HG03571 (cell line): ENCODE measurements around the gene POLR2E.

Experiments used
- ATAC-seq: cut with Tn5 transposase; IDR thresholded peaks from one replicate; pipeline ENCODE4 v1.9.1; 2021; ENCODE audit not compliant: unreplicated experiment

POLR2E gene

DNA sequence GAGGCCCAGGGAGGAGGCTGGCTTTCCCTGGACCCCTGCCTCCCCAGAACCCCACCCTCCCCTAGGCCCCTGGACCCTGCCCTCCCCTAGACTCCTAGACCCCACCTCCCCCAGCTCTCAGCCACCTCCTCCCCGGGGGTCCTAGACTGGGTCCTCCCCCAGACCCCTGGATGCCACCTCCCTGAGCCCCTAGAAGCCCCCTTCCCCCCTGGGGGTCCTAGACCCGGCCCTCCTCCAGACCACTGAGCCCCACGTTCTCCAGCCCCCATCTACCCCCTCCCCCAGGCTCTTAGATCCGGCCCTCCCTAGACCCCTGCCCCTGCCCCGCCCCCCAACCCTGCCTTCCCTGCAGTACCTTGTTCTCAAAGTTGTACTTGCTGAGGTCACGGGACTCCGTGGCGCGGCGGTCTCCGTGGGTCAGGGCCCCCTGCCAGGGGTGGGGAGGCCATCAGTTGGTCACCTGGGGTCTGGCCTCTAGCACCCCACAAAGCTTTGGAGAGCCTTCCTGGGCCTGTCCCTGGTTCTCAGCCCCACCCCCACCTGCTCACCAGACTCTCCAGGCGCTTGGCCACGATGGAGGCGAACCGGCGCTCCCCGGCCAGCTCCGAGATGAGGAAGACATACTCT lies 16.6 kb upstream of the POLR2E start:
- no peak for ATAC-seq

DNA sequence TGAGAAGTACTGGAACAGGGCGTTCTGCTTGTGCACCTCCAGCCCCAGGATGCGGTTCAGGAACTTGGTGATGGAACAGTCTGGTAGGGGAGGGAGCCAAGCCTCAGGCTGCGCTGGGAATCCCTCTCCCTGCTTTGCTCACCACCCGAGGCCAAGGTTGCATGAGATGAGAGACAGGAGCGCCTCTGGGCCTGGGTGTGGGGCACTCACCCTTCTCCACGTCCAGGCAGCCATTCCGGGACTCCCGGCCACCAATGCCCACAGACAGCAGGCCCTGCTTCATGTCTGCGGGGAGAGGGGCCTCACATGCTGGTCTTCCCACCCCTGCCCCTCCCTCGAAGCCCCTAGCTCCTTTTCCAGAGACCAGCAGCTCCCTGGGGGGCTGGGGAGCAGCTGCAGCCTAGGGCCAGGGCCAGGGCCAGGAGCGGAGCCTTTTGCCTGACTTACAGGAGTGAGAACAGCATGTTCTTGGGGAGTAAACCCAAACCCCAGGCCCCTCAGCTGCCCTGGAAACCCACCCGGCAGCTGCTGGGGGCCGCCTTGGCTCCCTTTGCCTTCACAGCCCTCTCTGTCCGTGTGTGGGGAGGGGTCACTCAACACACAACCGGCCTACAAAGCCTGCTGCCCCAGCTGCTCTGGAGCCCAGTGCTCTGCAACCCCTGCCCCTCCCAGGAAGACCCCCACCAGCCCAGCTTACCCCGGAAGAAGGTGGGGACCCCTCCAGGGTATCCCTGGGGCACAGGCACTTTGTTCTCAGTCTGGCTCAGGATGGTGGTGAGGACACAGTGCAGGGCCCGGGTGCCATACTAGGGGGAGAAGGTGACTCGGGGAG lies 15.8 kb upstream of the POLR2E start:
- ATAC-seq = no peak

DNA sequence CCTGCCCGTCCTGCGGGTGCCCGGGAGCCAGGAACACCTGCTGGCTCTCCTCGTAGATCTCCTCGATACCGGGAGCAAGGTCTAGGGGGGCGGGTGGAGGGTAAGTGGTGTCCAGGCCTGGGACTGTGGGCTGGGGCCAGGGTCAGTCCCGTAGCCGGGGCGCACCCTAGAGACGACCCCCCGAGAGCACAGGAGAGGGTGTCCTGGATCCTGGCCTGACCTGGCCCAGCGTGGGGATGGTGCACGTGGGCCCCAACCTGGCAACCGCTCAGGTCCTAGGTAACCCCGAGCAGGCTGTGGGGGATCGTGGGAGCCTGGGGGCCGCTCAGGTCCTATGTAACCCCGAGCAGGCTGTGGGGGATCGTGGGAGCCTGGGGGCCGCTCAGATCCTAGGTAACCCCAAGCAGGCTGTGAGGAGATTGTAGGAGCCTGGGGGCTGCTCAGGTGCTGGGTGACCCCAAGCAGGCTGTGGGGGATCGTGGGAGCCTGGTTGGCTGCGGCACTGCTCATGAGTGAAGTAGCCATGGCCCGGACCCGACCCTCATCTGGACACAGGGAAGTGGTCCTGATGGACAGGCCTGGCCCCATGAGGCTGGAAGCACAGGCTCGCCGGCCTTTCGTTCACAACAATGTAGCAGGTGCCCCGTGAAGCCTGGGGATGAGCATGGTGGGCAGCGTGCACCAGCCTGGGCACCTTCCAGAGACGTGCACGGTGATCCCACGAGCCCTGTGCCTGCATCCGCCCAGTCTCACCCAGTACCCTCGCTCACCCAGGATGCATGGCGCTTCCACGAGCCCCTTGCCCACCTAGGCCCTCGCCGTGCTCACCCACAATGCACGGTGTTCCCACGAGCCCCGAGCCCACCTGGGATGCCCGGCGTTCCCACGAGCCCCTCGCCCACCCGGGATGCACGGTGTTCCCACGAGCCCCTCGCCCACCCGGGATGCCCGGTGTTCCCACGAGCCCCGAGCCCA lies 14.8 kb upstream of the POLR2E start:
- no peak for ATAC-seq

DNA sequence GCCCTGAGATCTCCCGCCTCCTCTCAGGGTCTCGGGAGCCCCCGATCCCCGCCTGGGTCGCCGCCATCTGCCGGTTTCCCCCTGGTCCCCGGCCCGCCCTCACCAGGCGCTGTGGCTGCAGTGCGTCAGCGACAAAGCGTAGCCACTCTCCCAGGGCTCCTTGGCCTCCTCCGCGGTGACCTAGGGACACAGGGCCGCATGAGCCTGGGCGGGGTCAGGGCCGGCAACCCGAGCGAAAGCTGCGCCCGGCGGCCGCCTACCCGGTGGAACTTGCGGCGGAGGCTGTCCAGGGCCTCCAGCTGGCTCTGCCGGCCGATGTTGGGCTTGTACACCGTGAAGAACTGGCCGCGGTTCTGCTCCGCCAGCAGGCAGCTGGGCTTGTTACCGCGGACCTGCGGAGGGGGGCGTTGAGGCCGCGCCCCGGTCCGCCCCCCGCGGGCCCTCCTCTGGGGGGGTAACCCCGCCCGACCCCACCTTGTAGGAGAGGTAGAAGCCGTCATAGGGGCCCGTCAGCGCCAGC lies 13.9 kb upstream of the POLR2E start:
- ATAC-seq = no peak

DNA sequence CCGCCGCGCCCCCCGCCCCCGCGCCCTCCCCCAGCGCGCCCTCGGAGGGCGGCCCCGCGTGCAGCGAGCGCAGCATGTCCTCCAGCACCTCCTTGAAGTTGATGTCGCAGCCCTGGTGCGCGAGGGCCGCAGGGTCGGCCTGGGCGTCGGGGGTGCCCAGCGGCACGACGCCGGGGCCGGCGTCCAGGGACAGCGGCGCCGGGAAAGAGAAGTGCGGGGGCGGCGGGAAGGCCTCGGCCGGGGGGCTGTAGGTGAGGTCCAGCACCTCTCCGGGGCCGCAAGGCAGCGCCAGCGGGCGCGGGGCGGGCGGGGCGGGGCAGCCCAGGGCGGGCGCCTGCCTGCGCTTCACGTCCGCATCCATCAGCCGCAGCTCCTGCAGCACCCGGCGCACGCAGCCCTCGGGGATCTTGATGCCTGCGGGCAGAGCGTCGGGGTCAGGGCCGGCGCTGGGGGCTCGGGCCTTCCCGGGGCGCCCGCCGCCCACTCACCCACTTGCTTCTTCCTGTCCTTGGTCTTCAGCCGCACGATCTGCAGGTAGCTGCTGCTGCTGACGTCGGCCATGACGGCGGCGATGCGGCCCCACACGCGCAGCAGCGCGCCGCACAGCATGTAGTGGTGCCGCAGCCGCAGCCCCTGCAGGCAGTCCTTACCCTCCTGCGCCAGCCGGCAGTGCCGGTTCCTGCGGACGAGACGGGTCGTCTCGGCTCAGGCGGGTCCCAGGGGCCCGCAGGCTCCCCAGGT lies 13.3 kb upstream of the POLR2E start:
- ATAC-seq = no peak

DNA sequence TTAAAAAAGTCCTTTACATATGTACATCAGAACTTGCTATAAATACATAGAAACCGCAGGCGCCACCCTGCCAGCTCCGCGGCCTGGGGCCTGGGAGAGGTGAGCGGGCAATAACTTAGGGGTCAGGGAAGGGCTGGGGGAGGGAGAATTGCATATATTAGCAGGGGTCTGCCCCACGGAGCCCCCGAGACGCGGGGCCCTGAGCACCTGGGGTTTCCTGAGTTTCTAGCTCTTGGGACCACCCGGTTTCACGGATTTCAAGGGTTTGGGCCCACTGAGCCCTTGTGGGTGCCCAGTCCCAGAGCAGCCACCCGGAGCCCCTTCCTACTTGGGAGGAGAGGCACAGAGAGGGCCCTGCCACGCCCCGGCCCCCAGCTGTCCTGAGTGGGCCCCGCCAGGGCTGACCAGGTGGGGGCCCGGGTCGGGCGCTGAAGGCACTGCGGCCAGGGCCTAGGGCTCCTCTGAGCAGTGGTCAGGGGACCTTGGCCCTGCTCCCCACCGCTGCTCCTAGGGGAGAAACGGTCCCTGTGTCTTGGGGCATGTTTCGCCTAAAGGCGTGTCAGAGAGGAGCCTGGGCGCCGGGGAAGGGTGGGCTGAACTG lies 12.6 kb upstream of the POLR2E start:
- no peak for ATAC-seq

DNA sequence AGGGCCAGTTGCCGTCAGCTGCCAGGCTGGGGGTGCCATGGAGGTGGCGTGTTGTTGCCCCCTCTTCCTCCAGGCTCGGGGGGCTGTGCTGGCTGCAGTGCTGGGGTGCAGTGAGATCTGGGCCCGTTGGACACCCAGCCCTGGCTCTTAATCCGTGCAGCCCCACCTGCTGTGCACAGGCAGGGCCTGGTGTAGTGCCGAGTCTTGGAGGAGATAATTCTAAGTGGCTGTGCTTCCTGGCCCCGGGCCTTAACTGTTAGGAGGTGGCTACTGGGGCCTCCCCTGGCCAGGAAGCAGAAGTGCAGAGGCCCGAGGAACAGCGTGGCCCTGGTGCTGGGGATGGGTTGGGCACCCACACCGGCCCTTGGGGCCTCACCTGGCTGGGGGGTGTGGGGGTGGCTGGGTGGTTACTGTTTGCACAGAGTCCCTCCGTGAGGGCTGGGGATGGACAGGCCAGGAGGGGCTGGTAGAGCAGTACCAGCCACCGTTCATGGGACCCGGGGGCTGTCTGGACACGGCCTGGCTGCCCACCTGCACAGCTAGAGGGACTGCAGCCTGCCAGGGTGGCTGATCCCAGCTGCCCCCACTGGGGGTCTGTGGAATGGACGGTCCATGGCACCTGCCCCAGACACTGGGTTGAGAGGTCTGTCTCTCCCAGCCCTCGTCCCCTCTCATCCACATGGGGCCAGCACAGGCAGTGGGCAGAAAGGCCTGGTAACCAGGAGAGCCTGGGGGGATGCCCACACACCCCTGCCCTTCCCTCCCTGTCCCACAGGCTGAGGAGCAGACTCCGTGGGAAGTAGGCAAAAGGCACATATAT lies 11.9 kb upstream of the POLR2E start:
- ATAC-seq = no peak

DNA sequence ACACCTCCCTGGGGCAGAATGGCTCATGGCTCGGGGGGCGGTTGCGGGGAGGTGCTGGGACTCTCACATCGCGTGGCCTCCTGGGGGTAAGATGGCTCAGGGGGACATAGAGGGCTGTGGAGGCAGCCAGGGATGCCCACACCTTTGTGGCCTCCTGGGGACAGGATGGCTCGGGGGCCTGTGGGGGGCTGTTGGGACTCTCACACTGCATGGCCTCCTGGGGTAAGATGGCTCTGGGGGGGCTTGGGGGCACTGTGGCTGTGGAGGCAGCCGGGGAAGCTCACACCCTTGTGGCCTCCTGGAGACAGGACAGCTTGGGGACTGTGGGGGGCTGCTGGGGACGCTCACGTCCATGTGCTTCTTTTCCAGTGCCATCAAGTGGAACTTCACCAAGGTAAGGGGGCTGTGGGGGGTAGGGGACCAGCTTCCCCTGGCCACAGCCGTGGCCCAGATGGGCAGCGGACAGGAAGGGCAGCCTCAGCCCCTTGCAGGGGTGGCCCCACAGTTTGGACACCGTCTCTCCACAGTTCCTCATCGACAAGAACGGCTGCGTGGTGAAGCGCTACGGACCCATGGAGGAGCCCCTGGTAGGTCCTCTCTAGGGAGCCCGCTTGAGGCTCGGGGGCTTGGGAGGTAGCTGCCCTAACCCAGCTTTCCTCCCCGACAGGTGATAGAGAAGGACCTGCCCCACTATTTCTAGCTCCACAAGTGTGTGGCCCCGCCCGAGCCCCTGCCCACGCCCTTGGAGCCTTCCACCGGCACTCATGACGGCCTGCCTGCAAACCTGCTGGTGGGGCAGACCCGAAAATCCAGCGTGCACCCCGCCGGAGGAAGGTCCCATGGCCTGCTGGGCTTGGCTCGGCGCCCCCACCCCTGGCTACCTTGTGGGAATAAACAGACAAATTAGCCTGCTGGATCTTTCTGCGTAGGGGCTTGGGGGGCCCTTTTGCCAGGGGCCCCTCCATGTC lies 11.0 kb upstream of the POLR2E start:
- ATAC-seq = no peak

DNA sequence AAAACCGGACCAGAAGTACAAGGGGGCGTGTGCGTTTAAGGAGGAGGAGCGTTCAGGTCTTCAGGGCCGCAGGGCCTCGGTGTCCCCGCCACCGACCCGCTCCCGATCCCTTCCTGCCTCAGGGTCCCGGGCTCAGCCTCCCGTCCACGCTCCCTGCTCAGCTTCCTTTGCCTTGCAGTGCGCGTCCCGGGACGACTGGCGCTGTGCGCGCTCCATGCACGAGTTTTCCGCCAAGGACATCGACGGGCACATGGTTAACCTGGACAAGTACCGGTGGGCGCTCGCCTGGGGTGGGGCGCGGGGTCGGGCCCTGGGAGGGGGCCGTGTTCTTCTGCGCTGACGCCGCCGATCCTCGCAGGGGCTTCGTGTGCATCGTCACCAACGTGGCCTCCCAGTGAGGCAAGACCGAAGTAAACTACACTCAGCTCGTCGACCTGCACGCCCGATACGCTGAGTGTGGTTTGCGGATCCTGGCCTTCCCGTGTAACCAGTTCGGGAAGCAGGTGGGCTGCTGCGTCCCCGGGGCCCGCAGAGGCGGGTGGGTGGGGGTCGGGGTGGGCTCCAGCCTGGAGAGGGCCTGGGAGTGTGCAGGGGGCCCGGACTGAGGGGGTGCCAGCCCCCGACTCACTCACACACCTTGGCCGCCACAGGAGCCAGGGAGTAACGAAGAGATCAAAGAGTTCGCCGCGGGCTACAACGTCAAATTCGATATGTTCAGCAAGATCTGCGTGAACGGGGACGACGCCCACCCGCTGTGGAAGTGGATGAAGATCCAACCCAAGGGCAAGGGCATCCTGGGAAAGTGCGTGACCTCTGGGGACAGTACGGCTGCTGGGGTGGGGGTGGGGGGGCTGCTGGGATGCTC lies 10.1 kb upstream of the POLR2E start:
- ATAC-seq = no peak

DNA sequence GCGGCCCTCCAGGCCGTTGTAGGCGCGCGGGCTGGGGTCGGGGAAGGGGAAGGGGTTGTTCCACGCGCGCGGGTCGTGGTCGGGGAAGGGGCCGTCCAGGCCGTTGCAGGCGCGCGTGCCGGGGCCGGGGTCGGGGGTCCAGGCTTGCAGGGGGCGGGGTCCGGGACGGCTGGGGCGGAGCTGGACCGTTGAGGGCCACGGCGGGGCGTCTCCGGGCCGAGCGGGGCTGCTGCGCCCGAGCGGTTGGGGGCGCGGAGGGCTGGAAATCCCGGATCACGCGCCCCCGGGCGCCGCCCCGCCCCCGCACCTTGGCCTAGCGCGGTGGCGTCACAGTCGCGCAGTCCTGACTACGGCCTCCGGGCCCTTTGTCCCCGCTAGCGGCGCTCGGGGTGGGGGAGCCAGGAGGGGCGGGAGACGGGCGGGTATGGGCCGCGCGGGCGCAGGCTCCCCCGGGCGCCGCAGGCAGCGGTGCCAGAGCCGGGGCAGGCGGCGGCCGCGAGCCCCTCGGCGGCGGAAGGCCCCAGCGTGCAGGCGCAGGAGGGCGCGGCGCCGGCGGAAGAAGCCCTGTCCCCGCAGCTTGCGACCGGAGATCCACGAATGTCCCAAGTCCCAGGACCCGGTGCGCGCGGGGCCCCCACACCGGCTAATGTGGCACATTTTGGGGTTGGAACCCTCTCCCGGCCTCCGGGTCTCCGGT lies 9.3 kb upstream of the POLR2E start:
- peak; percentile 31 for ATAC-seq

DNA sequence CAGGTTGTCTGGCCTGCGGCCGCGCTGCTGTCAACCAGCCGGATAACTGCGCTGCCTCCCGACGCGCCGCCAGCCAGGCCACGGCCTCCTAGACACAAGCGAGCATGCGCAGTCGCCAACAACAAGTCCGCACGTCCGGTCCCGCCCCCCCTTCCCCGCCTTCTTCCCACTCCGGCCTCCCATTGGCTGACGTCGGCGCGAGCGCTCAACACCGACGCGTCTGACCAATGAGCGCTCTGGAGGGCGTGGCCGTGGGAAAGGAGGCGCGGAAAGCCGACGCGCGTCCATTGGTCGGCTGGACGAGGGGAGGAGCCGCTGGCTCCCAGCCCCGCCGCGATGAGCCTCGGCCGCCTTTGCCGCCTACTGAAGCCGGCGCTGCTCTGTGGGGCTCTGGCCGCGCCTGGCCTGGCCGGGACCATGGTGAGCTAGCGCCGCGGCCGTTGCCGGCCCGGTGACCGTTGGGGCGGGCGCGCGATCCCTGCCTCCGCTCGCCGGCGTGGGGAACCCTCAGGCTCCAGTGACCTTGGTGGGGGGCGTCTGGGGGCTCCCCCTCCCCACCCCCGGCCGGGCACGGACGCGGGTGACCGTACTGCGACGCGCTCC lies 8.6 kb upstream of the POLR2E start, which contains the start of gene GPX4:
GPX4 (plus strand) TSS at position 287 of the 603 bp plus-strand sequence; CDS start at position 337, 50 bp downstream.
- ATAC-seq = peak; percentile 54

DNA sequence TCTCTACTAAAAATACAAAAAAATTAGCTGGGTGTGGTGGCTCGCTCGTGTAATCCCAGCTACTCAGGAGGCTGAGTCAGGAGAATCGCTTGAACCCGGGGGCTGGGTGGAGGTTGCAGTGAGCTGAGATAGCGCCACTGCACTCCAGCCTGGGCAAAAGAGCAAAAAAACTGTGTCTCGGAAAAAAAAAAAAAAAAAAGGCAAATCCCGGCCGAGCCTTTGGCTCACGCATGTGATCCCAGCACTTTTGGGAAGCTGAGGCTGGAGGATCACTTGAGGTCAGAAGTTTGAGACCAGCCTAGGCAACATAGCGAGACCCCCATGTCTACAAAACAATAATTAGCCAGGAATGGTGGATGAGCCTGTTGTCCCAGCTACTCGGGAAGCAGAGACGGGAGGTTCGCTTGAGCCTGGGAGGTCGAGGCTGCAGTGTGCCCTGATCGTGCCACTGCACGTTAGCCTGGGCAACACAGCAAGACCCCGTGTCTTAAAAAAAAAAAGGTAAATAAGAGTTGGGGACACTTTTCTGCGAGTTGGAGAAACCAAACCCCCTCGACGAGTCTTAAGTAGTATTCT lies 8.0 kb upstream of the POLR2E start:
- ATAC-seq = no peak

DNA sequence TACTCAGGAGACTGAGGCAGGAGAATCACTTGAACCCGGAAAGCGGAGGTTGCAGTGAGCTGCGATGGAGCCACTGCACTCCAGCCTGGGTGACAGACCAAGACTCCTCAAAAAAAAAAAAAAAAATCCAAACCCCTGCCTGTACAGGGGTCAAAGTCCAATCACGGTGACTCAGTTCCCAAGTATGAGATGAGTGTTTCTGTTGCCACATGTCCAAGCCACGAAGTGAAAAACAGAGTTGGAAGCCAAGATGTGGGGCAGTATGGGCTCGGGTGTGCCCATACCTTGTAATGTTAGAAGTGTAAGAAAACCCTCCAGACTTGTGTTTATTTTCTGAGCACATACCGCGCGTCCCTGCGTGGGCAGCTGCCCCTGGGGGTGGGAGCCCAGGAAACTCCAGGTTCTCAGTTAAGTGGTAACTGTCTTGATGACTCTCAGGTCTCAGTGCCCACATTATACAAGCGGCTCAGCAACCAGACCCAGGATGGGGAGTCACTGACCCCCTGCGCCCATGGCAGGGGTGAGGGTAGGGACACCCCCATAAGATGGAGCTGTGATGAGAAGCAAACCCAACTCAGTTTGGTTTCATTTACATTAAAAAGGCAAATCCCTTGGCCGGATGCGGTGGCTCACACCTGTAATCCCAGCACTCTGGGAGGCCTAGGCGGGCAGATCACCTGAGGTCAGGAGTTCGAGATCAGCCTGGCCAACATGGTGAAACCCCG lies 7.4 kb upstream of the POLR2E start:
- ATAC-seq = no peak

DNA sequence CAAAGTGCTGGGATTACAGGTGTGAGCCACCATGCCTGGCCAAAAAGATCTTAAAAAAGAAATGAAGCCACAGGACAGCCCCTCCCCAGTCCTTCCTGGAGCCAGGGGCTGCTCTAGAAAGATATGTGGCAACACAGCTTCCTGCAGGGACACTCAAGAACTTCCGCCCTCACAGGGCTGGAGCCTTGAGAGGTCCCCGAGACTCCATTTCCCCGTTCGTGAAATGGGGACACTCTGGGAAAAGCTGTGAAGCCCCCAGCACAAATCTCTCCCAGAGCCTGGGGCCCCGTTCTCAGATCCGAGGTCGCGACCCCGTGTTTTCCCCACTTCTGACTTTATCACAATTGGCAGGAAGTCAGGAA lies 6.1 kb upstream of the POLR2E start:
- no peak for ATAC-seq
